Measurements from ENCODE around the gene AGR2.
"Not testable (repeated sequence)": the region's sequence is repeated elsewhere in the genome, so short reads cannot be mapped to it uniquely, and the experiment has no call there.

The AGR2 gene

DNA sequence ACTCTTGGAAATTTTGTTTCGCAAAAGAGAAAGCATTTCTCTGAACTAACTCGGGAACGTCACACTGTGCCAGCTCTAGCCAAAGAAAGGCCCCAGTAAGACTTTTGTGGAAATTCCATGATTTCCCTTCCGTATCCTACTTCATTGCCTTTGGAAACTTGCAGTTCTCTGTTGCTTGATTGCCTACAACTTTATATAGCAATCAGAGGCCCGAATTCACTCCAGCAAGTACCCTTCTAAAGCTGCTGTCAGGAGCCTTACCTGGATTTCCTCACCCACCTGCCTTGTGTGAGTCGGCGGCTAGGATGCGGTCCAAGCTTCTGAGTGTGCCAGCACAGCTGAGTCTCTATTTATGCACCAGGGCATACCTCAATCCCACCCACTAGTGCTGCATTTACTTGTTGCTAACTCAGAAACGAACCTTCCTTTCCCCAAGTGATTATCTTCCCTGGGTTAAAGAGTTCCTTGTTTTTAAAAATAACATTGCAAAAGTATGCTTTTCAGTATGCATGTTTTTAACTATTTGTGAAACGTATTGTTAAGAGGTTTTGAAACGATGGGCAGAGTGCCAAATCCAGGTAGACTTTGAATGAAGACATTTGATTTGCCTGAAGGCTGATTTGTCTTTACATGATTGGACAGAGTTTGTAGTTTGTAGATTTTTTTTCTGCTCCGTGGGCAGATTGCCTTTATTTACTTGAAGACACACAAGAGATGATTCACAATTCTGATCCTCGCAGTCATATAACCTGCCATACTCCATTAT lies at the start of gene AGR2:
TSS of gene AGR2 (minus strand) at position 326 of the 766 bp plus-strand sequence. CDS start 3,203 bp downstream, outside the sequence.
- DNase-seq: no peak

DNA sequence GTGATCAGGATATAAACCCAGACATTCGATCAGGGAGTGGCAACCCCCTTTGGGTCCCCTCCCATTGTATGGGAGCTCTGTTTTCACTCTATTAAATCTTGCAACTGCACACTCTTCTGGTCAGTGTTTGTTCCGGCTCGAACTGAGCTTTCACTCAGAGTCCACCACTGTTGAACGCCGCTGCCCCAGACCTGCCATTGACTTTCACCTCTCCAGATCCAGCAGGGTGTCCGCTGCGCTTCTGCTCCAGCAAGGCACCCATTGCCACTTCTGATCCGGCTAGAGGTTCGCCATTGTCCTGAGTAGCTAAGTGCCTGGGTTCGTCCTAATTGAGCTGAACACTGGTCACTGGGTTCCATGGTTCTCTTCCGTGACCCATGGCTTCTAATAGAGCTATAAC lies 48.4 kb upstream of the AGR2 start:
- DNase-seq: not testable (repeated sequence)

DNA sequence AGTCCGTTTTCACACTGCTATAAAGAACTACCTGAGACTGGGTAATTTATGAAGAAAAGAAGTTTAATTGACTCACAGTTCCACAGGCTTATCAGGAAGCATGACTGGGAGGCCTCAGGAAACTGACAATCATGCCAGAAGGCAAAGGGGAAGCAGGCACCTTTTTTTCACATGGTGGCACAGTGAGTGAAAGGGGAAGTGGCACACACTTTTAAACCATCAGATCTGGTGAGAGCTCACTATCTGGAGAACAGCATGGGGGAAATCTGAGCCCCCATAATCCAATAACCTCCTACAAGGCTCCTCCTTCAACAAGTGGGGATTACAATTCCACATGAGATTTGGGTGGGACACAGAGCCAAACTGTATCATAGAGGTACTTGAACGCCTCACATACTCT lies 47.0 kb upstream of the AGR2 start:
- no peak for DNase-seq

DNA sequence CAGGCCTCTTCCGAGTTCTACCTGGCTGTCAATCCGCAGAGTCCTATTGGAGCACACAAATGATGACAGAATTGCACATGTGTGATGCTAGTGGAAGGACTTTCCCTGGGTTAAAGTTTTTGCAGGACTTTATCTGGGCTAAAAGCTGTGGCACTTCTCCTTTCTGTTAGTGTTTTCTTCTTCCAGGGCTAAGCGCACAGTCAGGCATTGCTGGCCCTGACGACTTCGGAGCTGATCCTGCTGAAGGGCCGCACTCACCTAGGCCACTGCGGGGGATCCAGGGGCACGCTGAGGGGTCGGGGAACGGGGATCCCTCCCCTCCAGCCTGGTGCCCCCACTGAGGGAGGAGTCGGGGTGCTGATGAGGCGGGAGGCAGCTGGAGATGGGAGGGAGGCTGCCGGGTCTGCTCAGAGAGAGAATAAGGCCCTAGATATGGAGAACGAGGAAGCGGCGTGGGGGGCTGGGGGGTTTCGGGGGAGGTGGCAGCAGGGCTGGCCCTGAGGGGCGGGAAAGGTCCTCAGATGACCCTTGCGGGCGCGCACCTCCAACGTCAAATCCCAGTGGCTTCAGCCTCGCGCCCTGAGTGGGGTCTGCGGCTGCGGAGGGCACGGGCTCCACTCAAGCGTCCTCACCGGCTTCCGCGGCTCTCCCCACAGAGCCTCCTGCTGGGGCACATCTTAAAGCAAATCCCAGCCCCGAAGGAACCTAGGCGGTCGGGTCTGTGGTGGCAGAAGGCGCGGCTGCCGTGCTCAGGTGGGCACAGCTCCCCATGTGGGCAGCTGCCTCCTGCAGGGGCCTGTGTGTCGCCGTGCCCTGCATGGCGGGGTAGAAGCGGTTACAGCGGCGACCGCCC lies 46.0 kb upstream of the AGR2 start:
- DNase-seq: no peak

DNA sequence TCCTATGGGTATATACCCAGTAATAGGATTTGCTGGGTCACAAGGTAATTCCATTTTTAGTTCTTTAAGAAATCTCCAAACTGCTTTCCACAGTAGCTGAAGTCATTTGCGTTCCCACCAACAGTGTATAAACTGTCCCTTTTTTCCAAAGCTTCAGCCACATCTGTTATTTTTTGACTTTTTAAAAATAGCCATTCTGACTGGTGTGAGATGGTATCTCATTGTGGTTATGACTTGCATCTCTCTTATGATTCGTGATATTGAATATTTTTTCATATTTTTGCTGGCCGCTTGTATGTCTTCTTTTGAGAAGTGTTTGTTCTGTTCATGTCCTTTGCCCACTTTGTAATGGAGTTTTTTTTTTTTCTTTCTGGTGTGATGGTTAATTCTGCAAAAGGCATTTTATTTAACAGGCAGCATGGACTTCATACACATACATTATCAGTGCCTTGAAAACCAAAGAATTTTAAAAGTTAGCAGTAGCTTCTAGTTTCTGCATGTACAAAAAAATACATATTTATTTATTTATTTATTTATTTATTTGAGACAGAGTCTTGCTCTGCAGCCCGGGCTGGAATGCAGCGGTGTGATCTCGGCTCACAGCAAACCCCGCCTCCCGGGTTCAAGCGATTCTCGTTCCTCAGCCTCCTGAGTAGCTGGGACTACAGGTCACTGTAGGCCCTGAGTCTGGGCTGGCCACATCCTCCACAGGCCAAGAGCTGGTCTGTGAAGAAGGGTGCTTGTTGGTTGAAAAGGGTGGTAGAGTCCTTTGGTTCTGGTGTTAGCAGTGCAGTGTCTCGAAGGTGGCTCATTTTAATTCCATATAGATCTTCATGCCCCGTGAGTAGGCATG lies 44.7 kb upstream of the AGR2 start:
- no peak for DNase-seq

DNA sequence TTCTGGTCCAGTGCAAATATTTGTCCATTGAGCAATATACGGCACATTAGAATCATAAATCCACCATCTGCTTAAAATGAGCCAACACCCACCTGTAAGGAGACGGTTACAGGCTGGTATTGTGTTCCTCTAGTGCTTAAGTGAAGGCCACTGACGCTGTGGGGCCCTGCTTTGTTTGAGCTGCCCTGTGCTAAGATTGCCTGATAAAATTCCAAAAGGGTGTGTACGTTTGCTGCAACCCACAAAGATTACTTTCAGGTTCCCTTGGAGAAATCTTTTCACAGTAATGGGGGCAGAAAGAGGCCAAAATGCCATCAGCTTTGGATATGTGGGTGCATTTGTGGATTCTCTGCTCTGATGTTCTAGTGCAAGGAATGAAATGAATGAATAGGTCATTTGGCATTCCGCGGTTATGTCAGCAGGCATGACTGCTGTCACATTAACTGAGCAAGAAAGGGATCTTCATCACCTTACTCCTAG lies 42.6 kb upstream of the AGR2 start:
- no peak for DNase-seq

DNA sequence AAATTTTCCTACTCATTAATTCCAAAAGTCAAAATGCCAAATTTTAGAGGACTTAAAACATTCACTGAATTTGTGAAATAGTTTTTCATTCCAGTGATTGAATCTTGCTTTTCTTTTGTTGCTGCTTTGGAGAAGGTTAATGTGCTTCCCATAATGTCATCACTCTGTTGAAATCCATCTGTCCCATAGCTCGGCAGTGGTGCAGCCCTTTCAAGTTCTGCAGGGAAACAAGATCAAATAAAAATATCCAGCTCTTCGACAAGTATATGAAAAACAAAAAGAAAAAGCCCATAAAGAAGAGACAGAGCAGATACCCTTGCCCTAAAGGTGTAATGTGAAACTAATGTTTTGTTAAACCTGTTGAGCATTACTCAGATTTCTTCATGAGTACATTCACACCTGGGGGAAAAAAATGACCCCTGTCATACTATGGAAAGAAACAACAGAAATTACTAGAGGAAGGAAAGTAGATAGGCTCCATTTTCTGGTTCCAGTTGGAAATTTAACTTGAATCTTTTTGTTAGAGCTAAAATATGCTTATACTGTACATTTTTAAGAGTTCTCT lies 41.9 kb upstream of the AGR2 start:
- no peak for DNase-seq

DNA sequence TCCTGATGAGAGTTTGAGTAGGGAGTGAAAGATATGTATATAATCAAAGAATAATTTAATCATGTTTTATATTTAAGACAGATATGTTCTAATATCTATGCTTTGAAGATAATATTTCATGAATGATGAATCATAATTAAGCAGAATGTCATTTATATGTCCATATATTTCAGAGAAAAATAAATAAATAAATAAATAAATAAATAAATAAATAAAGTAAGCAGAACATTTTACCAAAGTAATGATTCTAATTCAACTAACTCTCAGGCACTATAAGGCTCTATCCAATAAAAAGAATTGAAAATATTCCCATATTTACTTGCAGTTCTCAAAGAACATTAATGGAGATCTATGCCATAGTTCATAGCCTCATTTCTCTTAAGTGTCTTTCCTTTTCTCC lies 40.9 kb upstream of the AGR2 start:
- DNase-seq: no peak

DNA sequence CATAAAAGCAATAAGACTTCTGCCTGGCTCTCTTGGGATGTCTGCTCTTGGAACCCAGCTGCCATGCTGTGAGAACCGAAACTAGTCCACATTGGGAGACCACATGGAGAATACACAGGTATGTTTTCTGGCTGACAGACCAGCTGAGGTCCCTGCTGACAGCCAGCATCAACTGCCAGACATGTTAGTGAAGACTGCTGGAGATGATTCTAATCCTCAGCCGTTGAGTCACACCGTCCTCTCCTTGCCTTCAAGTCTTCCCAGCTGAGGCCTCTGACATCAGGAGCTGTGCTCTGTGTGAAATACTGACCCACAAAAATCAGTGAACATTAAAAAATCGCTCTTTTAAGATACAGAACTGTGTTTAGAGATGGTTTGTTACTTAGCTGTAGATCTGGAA lies 36.9 kb upstream of the AGR2 start:
- DNase-seq: no peak

DNA sequence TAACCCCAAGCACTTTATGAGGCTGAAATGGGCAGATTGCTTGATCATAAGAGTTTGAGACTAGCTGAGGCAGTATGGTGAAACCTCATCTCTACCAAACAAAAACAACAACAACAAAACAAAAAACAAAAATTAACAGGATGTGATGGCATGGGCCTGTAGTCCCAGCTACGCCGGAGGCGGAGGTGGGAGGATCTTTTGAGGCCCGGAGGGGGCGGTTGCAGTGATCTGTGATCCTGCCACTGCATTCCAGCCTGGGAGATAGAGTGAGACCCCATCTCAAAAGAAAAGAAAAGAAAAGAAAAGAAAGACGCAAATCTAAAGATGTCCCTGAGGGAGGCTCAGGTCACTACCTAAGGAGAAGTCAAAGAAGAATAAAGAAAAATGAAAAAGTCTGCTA lies 35.3 kb upstream of the AGR2 start:
- no peak for DNase-seq

DNA sequence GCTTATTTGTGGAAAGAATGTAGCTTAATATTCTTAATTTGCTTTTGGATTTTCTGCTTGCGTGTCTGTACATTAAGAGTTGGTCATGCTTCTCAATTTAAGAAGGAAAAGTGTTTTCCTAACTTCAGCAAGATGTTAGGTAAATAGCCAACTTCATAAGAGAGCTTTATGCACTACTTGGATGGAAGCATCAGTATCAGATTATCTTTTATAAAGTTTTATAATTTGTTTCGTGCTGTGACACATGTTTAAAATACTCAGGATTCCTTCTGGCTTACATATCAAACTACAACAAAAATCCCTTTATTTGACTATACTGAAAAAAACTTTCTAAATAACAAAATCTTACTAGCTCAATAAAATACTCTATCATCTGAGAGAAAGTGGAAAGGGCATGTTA lies 34.8 kb upstream of the AGR2 start:
- no peak for DNase-seq

DNA sequence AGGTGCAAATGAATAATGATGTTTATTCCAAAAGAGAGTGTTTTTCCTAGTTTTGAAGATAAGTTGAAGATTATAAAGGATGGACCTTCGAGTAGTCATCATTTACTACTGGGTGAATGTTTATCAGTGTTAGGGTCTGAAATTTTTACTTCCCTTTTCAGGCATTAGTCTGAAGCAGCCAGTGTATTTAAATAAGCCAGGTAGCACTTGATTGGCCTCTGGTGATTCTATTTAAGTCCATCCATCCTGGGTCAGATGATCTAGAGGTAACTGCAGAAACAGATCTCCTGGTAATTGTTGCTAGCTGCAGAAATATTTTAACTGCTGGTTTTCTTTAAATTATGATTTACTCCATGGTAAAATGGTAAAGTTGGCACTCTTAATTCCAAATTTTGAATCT lies 34.1 kb upstream of the AGR2 start:
- DNase-seq: no peak

DNA sequence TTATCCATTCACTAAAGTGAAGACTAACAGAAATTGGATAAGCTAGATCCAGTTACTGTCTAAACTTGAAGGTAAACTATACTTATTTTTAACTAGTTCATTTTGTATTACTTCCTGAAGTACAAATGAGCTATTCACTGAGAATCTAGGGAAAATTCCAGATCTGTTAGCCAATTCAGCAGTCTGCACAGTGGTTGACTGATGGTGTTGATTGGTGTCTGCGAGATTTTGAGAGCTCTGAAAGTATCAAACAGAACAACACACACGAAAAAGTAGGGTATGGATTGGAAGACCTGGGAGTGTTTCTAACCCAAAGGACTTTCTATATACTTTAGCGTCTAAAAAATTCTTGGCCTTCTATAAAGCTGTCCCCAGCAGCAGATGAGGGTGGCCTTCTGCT lies 33.6 kb upstream of the AGR2 start:
- no peak for DNase-seq

DNA sequence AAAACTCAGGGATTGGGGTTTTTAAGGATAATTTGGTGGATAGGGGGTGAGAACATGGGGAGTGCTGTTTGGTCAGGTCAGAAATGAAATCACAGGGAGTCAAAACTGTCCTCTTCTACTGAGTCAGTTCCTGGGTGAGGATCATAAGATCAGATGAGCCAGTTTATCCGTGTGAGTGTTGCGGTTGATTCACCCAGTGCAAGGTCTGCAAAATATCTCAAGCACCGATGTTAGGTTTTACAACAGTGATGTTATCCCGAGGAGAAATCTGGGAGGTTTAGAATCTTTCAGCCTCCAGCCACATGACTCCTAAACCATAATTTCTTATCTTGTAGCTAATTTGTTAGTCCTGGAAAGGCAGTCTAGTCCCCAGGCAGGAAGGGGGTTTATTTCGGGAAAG lies 31.7 kb upstream of the AGR2 start:
- DNase-seq: no peak

DNA sequence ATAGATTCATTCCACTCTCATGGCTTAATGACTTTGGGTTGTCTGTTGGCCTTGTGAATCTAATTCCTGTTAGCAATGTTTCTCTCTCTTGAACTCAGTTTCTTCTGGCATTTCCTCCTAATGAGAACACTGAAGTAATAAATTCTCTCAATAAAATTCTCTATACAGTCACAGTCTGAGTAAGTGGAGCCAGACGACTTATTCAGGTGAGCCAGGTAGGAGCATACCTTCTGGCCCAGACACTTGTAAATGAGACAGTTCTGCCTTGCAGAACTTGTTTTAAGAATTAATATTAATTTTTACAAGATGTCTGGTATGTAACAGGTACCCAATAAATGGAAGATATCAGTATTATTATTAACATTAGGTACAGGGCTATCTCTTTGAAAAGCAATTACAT lies 28.6 kb upstream of the AGR2 start:
- DNase-seq: no peak

DNA sequence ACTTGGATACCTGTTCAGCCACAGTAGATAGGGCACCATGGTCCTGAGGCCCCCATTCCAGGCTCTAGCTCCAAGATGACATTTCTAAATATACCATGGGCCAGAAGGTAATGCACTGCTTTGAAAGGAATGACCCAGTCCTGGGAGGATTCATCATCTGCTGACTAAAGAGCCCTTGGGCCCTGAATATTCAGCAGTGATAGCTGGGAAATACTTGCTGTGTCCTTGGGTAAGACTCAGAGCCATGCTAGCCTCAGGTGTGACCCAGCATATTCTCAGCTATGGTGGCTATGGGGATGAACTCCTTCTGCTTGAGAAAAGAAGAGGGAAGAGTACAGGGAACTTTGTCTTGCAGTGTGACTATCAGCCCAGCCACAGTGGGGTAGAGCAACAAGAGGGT lies 21.3 kb upstream of the AGR2 start:
- no peak for DNase-seq

DNA sequence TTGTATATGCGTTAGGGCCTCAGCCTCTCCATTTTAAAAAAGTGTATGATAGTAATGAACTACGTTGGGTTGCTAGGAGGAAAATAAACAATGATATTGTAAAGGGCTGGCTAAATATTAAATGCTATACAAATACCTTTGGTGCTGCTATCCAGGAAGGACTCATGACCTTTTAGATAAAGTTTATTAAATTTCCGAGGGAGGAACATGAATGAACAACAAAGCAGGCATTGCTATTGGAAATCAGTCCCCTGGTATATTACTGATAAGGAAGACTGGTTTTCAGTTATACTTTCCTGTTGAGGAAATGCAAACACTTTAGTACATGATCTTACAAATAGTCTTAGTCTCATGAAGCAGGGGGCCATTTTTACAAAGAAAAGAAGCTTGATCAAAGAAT lies 17.2 kb upstream of the AGR2 start:
- no peak for DNase-seq

DNA sequence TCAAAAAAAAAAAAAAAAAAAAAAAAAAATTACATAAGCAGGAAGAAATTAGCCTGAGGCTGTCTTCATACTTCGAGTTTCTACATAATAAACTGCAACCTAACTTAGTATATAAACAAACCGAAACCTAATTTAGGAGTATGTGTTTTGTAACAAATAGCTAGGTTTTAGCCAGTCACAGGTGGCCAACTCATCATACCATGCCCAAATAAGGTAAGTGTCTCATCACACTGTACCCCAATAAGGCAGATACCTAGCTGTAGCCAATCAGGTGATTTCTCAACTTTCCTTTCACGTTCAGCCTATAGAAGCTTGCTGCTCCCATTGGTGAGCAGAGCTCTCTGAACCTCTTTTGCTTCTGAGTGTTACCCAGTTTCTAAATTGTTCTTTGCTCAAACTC lies 13.9 kb upstream of the AGR2 start:
- no peak for DNase-seq

DNA sequence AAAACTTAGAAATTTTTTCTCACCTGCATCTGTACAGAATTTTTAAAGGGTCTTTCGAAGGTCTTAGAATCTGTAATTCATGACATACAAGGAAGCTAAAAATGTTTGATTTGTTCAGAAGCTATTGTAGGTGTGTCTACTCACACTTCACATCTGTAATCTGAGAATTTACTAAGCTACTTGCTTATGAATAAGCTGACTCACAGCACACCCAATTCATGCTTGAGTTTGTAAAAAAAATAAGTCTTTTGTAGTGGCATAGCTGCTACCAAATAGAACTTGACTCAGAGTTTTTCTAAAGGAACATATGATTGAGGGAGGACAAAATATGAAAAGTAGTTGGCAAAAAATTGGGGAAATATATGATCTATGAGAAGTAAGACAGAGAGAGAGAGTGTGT lies 12.7 kb upstream of the AGR2 start:
- DNase-seq: no peak

DNA sequence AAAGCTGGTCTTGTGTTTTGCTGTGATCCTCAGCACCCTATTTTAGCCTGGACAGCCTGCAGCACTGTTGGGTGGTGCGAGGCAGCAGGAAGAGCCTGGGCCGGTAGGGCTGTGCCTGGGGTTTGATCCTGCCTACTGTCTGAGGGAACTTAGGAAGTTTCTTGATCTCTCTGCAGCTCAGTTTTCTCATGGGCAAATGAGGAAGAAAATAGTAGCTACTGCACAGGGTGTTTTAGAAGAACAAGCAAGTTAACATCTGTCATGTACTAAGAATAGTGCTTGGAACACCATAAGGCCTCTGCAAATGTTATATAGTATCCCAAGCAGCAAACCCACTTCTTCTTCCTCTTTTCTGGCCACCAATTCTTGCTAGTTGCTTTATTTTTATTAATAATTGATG lies 12.0 kb upstream of the AGR2 start:
- no peak for DNase-seq

DNA sequence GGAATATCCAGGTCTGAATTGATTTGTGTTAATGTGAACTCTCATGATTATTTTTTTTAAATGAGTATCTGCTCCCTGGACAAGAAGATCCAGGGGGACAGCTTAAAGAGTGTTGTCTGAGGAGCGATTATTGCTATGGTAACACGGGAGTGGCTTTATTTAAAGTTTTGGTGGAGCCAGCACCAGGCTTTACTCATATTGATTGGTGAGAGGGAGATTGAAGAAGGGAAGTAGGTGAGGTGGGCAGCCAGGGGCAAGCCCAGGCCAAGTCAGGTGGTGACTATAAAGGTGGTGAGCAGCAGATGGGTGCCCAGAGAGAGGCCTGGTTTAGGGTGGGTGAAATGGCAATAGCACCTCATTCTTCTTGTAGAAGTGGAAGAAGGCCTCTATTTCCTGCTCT lies 10.2 kb upstream of the AGR2 start:
- DNase-seq: no peak

DNA sequence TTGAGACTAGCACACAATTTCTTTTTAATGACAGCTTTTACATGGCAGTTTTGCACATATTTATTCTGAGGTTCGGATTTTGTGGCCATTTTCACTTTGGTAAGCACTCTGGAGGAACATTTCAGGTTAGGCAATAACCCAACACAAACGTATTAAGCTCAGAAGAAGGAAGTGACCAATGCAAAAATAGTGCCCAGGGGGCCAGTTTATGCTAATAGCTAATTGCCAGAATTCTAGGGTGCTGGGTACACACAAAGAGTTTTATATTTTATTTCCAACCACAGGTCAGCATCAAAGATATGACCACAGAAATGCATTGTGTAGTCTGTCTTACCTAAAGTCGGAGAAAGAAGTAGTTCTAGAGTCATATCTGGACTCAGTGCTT lies 8.4 kb upstream of the AGR2 start:
- no peak for DNase-seq

Data from activated CD4-positive, alpha-beta T cell treated with anti-CD3 and anti-CD28 coated beads, Interleukin-2, Interleukin-6, amounts not matched to agents 100 ng/mL and 50 ng/mL, durations not matched to agents 16 hours and 8 hours (primary cell).